Activated CD8-positive, alpha-beta memory T cell treated with anti-CD3 and anti-CD28 coated beads for 1 hour (primary cell): ENCODE results near the gene ATP2B2.

Source experiments
- DNase-seq, 2 donors: peaks; one replicate each; pipeline ENCODE4 v3.0.0-alpha.2; 2020; ENCODE audit warnings: low read depth in 1 of 2; ENCODE audit errors: extremely low read depth in 1 of 2

ATP2B2 gene

GRCh38 chr3:10511809-10512494 lies 6.6 kb upstream of the ATP2B2 start:
- no peak for DNase-seq

GRCh38 chr3:10510743-10511432 lies 5.5 kb upstream of the ATP2B2 start:
- DNase-seq = no peak

GRCh38 chr3:10510086-10510742 lies 4.8 kb upstream of the ATP2B2 start:
- DNase-seq = no peak

GRCh38 chr3:10509325-10509724 lies 3.9 kb upstream of the ATP2B2 start:
- no peak for DNase-seq

GRCh38 chr3:10508619-10509260 lies 3.4 kb upstream of the ATP2B2 start:
- no peak for DNase-seq

GRCh38 chr3:10508235-10508618 lies 2.8 kb upstream of the ATP2B2 start:
- no peak for DNase-seq

- no peak for DNase-seq
Observed at GRCh38 chr3:10507331-10507730, 1.9 kb upstream of the ATP2B2 start.

GRCh38 chr3:10506696-10507095 lies 1.3 kb upstream of the ATP2B2 start:
- no peak for DNase-seq

GRCh38 chr3:10505791-10506585 lies 602 bp upstream of the ATP2B2 start:
- DNase-seq = no peak

GRCh38 chr3:10504171-10505049 lies 976 bp downstream of the ATP2B2 start:
- DNase-seq = no peak

- no peak for DNase-seq
Observed at GRCh38 chr3:10503217-10503796, 2.1 kb downstream of the ATP2B2 start.

GRCh38 chr3:10502185-10502880 lies 3.1 kb downstream of the ATP2B2 start:
- no peak for DNase-seq

- DNase-seq = no peak
Observed at GRCh38 chr3:10501664-10502052, 3.7 kb downstream of the ATP2B2 start.

- DNase-seq = no peak
Observed at GRCh38 chr3:10500717-10501663, 4.4 kb downstream of the ATP2B2 start.

- no peak for DNase-seq
Observed at GRCh38 chr3:10498271-10498670, 7.1 kb downstream of the ATP2B2 start.

GRCh38 chr3:10497439-10497838 lies 7.9 kb downstream of the ATP2B2 start:
- DNase-seq = no peak

- no peak for DNase-seq
Observed at GRCh38 chr3:10496121-10496863, 9.1 kb downstream of the ATP2B2 start.
